ENCODE results near the gene EPC1.
A peak's percentile ranks its signal among the peaks of the same experiment; 100 is the strongest.
"Not testable (repeated sequence)": the region's sequence is repeated elsewhere in the genome, so short reads cannot be mapped to it uniquely, and the experiment has no call there.

The EPC1 gene

DNA sequence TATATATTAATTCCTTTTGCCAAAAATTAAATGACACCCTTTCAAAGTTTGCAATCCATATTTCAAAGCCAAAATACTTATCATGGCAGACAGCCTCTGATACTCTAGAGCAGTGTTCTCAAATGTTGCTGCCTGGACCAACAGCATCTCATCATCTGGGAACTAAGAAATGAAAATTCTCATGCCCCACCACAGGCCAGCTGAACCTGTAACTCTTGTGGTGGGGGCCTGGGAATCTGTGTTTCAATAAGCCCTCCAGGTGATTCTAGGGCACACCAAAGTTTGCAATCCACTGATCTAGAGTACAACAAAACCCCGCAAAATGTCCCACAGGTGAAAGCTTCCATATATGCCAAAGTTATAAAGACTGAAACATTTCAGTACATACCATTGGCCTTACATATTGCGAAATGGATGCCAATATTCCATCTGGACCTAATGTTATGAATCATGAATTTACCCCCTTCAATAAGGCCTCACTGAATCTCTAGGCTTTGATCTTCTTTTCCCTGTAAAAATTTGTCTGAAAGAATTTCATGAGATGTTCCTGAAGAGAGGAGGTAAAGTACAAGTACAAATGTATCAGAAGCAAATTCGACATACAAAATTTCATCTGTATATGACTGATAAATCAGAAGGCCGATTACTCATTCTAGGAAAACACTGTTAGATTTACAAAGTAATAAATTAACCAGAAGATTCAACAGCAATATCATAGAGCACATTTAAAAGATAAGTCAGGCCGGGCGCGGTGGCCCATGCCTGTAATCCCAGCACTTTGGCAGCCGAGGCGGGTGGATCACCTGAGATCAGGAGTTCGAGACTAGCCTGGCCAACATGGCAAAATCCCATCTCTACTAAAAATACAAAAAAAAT, 25.3 kb upstream of the EPC1 start:
- no peak for DNase-seq

DNA sequence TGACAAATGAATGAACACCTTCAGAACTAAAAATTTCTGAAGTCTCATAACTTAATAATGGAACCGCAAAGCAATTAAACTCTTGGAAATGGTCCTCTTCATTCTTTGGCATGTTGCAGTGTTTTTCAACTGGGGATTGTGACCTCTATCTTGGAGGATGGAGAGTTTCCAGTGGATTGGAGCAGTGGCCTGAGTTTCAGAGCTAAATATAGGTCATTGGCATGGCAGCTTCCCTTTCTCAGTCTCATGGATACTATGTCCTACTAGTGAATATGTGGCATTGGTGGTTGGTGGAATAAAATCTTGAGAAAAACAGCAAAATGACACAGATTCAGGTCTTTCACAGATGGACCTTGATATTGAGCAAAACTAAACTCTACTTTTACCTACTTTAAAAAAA, 24.1 kb upstream of the EPC1 start:
- DNase-seq: no peak

- peak; percentile 70 for DNase-seq
Observed at GRCh38 chr10:32367793-32368453, 21.0 kb upstream of the EPC1 start.

DNA sequence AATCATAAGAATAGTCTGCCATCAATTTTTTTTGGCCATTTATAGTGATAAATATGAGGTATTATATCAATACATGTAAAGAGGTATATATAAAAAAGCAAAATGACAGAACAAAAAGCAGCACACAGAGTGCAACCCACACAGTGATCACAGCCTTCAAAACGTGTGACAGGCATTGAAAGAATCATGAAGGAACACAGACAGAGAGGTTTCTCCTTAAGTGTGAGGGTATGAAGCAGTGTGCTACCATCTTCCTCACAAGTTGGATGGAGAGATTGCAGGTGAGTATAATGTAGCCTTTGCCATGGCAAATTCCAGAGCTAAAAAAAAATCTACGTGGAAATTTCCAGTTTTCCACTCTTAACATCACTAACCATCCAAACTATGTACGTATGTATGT, 19.6 kb upstream of the EPC1 start:
- DNase-seq: no peak

GRCh38 chr10:32366111-32366510, 19.2 kb upstream of the EPC1 start:
- no peak for DNase-seq

DNA sequence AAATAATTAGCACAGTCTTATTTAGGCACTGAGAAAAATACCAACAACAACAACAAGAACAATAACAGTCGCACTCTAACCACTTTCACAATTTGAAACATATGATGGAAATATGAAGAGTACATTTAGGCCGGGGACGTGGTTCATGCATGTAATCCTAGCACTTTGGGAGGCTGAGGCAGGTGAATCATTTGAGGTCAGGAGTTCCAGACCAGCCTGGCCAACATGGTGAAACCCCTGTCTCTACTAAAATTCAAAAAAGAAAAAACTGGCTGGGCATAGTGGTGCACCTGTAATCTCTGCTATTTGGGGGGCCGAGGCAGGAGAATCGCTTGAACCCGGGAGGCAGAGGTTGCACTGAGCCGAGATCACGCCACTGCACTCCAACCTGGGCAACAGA, 18.4 kb upstream of the EPC1 start:
- DNase-seq: not testable (repeated sequence)

DNA sequence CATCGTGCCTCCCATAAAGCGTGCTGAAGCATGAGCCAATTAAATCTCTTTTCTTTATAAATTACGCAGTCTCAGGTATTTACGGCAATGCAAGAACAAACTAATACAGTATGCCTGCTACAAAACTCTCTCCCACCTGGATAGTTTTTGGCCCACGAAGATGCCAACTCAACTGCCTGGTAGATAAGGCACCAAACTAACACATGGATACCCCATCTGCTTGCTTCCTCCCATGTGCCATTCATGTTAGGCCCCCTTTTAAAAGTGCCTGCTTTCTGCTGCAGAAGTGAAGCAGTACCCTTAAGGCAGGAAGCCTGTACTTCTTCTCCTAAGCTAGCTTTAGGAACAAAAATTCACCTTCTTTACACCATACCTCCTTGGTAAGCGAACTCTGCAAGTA, 15.6 kb upstream of the EPC1 start:
- DNase-seq: no peak

- DNase-seq: no peak
Observed at GRCh38 chr10:32360884-32361283, 13.9 kb upstream of the EPC1 start.

- no peak for DNase-seq
Observed at GRCh38 chr10:32360241-32360640, 13.3 kb upstream of the EPC1 start.

- no peak for DNase-seq
Observed at GRCh38 chr10:32357056-32357735, 10.2 kb upstream of the EPC1 start.

DNA sequence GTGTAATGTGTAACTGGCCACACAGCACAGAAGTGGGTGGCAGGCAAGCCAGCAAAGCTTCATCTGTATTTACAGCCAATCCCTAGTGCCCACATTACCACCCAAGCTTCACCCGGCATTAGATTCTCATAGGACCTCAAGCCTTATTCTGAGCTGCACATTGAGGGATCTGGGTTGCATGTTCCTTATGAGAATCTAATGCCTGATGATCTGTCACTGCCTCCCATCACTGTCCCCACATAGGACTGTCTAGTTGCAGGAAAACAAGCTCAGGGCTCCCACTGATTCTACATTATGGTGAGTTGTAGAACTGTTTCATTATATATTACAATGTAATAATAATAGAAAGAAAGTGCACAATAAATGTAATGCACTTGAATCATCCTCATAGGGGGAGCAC, 7.7 kb upstream of the EPC1 start:
- not testable (repeated sequence) for DNase-seq

DNA sequence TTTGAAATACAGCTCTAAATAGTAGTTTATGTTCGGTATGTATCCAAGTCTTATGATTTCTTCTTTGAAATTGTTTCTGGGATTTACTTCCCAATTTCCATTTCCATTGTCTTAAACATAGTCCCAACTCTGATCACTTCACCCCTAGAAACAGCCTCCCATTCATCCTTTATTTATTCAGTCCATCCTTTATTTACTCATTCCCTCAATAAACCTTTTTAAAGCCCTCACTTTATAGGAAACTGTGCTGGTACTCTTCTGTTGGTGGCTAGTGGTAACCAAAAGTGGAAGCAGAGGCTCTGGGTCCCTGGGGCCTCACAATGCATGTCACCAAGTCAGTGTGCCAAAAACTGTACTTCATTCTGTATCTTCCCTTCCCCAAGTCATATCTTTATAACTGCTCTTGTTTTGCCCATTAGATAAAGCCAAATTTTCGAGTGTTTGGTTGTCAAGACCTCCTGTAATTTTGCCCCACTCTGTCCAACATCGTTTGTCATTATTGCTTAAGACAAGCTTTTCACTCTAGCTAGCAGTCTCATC, 3.9 kb upstream of the EPC1 start:
- DNase-seq: no peak

DNA sequence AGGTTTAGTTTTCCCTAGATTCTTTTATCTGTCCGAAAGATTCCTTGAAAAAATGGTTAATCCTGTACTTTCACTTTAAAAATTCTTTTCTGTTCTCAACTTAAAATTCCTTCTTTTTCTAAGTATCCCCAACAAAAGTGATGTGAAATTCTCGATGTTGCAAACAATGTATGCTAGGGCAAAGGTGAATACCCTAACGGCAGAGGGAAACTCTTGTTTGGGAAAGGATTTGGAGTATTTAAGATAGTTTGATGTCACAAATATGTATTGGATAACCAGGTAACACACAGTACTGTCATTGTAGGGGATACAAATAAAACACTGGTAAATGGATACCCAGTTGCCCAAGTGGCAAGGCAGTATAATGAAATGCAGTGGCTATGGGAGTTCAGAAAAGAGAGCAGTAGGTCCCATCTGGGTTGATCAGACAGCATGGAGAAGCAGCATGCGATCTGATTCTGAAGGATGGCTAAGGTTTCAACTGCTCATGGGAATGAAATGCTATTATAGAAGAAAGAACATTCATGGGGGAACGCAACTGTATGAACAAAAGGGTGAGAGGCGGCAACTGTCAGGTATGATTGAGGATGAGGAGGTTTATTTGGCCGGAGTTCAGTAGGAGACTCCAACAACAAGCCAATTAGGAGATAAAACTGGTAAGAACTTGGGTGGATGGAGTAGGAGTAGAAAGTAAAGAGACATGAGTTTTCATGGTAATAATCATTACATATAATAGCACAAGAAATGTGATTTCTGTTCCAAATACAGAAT, 3.2 kb upstream of the EPC1 start:
- no peak for DNase-seq

GRCh38 chr10:32349199-32349585, 2.2 kb upstream of the EPC1 start:
- no peak for DNase-seq

GRCh38 chr10:32348297-32349198, 1.6 kb upstream of the EPC1 start:
- no peak for DNase-seq

- no peak for DNase-seq
Observed at GRCh38 chr10:32347363-32348022, 535 bp upstream of the EPC1 start.

GRCh38 chr10:32346134-32346550, 816 bp downstream of the EPC1 start:
- peak; percentile 96 for DNase-seq

GRCh38 chr10:32341596-32341995, 5.4 kb downstream of the EPC1 start:
- no peak for DNase-seq

GRCh38 chr10:32340596-32341180, 6.3 kb downstream of the EPC1 start:
- DNase-seq: no peak

GRCh38 chr10:32338262-32338661, 8.7 kb downstream of the EPC1 start:
- peak; percentile 13 for DNase-seq

- peak; percentile 31 for DNase-seq
Observed at GRCh38 chr10:32337350-32337749, 9.6 kb downstream of the EPC1 start.
